SH-SY5Y (cell line): ENCODE data around the gene SCAPER.

ENCODE experiments used
- GATA2 ChIP-seq: IDR thresholded peaks from 2 replicates; pipeline ENCODE4 v1.6.1; 2011; ENCODE audit warnings: mild to moderate bottlenecking, low read depth, low read length
- GATA3 ChIP-seq: IDR thresholded peaks from 2 replicates; pipeline ENCODE4 v1.6.1; 2011; ENCODE audit warnings: low read depth, mild to moderate bottlenecking, low read length, moderate library complexity

The SCAPER gene

DNA sequence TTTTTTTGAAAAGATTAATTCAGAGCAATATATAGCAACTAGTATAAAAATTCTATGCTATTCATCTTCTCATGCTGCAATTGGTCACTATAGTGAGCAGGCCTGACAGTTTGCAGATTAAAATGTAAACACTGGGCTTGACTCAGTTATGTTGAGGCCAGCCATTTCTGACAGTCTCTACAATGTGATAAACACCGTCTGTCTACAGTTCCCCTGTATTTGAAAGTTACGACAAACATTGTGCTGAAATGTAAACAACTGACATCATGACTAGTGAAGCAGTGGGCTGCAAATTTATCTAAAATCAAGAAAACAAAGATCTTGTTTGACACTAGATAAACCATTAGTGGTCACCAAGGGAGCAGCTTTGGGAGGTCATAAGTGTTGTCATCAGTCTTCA lies 371.1 kb downstream of the SCAPER start:
- TF ChIP-seq GATA3: no peak
- no peak for TF ChIP-seq GATA2

DNA sequence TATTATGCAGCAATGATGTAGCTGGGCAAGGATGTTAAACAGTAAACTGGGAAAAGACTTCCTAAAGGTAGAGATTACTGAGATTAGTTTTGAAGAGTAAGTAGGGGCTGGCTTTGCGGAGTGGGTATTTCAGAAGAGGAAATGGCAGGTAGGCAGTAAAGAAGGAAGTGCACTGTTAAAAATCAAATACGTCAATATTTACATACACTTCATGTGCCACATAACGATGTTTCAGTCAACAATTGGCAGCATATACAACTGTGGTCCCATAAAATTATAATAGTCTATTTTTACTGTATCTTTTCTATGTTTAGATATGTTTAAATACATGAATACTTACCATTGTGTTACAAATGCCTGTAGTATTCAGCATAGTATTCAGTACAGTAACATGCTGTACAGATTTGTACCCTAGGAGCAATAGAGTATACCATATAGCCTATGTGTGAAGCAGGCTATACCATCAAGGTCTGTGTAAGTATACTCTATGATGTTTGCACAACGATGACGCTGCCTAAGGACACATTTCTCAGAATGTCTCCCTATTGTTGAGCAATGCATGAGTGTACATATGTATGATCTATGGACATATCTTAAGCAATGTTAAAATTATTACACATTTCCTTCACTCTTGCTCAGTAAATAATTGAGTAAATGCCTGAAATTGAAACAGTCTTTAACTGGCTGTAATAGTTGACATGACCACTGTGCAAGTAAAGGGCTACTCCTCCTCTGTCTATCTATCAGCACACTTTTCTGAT lies 371.9 kb downstream of the SCAPER start:
- TF ChIP-seq GATA3: no peak
- TF ChIP-seq GATA2: no peak

DNA sequence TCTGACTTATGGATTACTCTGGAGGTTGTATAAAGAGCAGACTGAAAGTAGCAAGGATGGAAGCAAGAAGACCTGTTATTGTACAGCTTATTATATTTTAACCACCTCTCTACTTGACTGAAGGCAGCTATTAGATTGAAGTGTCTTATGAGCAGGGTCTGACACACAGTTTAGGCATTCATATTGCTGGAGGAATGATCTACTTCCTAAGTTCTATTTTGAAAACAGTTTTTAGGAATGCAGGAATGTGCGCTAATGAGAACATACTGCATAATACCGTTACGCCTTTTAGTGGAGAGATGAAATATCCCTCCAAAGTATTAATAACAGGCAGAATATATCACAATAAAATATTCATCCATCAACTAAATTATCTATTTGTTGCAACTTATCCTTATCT lies 375.2 kb downstream of the SCAPER start:
- TF ChIP-seq GATA3: no peak
- no peak for TF ChIP-seq GATA2

DNA sequence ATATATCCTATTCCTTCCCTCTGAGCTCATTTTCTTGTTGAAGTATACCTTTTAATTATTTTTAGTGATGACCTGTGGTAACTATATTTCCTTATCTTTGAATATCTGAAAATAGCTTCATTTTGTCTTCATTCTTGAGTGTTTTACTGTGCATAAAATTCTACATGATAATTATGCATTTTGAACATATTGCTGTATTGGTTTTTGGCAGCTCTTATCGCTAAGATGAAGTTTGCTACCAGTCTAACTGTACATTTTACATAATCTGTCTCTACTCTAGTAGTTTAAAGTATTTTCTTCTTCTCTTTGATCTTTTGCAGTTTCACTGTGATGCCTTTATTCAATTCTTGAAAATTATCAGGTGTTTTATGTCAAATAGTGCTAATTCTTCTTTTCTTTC lies 379.0 kb downstream of the SCAPER start:
- TF ChIP-seq GATA2 (no peak), GATA3 (no peak)

DNA sequence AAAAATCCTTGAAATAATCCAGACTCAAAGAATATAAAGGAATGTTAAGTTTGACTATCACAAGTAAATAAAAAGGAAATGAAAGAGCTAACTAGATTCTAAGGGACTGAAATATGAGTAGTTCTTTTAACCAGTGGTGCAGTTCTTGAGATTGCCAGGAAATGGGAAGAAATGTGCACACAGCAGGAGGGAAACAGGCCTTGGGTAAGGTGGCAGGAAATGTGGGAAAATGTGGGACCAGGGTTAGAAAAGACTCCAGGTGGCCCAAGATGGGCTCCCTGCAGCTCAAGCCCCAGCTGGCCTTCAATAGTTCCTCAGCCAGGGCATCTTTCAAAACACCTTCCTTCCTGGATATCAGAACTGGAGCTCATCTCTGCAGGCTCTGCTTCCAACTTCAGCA lies 387.2 kb downstream of the SCAPER start:
- no peak for TF ChIP-seq GATA2
- no peak for TF ChIP-seq GATA3

DNA sequence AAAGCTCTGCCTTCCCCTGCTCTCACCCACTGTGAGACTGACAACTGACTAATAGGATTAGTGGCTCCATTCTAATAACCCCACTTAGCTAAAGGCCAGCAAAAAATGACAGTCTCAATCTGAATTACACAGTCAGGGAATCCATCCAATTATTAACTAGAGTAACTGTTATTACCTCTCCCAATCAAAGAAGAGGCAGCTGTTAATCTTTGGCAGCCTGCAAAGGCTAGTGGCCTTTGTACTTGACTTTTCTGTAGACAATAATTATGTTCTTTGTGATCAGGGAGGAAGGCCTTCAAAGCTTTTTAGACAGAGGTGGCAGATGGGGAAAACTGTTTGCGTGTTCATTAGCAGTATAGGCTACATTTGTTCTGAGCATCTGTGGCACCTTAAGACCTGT lies 390.9 kb downstream of the SCAPER start:
- TF ChIP-seq GATA2 (no peak), GATA3 (no peak)

DNA sequence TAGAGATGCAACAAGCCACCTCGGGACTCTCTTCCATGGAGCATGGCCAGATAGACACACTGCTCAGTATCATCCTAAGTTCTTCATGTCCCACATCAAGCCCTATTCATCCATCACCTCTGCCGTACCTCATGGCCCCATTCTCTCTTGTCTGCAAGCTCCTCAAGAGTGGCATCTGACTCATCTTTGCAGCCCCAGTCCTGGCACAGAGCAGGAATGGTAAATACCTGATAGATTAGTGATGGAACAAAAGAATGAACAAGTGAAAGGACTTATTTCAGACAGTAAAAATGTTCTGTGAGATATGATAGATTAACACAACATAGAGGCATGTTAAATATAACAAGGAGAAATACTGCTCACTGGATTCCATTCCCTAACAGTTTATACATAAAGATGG lies 392.2 kb downstream of the SCAPER start:
- TF ChIP-seq GATA2: no peak
- no peak for TF ChIP-seq GATA3

DNA sequence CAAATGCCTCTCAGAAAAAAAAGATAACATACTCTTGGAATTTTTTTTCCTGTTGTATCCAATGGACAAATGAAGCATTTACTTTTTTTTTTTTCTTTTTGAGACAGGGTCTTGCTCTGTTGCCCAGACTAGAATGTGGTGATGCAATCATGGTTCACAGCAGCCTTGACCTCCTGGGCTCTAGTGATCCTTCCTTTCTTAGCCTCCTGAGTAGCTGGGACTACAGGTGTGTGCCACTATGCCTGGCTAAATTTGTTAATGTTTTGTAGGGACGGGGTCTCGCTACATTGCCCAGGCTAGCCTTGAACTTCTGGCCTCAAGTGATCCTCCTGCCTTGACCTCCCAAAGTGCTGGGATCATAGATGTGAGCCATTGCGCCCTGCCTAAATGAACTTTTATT lies 401.3 kb downstream of the SCAPER start:
- TF ChIP-seq GATA2 (no peak), GATA3 (no peak)

DNA sequence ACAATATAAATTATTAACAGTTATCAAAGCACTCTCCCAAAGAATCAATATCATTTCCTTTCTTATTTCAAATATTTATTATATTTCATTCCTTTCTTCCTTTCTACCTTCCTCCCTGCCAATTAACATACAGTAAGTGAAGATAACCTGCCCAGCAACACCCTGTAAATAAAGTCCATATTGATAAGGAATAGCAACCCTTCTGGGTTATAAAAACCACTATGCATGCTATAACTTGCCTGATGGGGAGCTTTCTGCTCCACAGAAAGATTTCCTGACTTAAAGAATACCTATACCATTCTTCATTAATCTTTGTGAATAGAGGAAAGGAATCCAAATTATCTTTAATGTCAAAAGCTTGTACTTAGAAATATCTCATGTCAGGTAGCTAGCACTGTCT lies 402.0 kb downstream of the SCAPER start:
- no peak for TF ChIP-seq GATA3
- no peak for TF ChIP-seq GATA2

DNA sequence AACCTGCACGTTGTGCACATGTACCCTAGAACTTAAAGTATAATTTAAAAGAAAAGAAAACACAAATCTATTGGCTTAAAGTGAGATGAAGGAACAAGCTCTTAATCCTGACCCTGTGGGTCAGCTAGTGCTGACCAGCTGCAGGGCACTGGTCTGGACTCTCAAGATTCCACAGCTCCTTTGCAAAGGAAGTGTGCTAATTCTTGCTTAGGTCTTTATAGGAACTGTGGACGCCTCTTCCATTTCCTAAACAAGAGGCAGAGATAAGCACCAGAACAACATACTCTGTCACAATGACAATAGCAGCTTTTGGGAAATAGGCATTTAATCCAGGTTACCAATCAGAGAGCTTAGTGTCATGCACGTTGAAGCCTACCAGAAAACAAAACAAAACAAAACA lies 402.5 kb downstream of the SCAPER start:
- TF ChIP-seq GATA3 (no peak), GATA2 (no peak)

DNA sequence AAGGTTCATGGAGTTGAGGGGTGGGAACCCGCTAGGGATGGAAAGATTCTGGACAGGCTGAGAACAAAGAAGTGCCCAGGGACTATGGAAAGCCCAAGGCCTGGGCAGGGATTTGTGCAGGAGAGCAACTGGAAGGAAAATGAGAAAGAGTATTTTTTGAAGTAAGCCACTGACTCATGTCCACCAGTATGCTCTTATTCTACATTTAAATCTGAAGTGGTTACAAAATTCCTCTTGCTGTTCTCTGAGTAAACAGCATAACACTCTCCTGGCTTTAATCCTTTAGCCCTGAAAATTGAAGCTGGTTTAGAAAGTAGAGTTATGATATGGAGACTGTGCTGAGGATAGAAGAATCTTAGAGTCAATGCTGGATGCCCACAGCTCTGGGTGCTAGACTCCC lies 403.4 kb downstream of the SCAPER start:
- TF ChIP-seq GATA2 (no peak), GATA3 (no peak)

DNA sequence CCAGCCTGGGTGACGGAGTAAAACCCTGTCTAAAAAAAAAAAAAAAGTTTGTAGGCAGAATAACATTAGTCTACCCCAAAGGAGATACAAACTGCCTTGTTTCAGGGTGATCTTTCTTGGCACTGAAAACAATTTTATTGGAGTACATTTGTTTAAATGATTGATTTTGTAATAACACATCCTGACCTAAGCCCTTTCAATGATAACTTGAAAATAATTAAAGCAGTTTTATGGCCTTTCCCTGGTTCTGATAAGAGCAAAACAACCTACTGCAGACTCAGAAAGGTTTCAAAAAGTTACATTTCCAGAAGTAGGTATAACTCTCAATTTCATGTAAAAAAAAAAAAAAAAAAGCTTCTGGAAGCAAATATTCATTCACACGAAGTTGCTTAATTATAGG lies 404.1 kb downstream of the SCAPER start:
- no peak for TF ChIP-seq GATA3
- TF ChIP-seq GATA2: no peak

DNA sequence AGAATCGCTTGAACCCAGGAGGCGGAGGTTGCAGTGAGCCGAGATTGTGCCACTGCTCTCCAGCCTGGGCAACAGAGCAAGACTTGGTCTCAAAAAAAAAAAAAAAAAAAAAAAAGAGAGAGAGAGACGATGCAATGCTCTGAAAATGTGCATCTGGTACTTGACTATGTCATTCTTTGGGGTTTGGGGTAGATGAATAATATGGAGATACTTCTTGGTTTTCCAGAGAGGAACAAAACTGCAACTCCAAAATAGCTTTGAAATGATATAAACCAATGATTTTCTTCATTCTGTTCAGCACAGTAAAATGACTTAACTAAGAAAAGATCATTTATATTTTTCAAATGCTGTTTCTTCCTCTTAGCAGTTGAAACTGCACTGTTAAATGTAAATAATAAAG lies 409.7 kb downstream of the SCAPER start:
- no peak for TF ChIP-seq GATA3
- no peak for TF ChIP-seq GATA2

DNA sequence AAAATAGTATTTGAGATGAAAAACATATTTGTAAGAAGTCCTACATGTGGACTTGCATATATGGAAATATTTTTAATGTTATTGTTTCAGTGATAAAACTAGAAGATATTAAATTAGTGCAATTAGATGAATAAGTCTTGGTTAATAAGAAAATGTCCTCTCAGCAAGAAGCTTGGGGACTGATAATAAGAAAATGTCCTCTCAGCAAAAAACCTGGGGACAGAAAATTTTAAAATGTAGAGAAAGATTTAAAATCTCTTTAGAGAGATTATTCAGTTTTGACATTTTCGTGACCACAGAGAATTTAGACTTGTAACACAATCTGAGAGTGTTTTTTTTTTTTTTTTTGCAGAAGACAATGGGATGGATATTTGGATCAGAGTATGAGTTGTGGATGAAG lies 412.6 kb downstream of the SCAPER start:
- TF ChIP-seq GATA3 (no peak), GATA2 (no peak)

DNA sequence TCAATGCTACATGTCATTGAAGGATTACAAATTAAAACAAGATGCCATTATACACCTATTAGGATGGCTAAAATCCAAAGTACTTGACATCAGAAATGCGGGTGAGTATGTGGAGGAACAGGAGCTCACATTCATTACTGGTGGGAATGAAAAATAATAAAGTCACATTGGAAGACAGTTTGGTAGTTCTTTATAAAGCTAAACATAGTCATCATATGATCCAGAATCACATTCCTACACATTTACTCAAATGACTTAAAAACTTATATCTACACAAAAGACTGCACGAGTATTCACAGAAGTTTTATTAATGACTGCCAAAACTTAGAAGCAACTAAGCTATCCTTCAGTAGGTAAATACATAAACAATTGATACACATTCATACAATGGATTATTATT lies 421.4 kb downstream of the SCAPER start:
- no peak for TF ChIP-seq GATA2
- no peak for TF ChIP-seq GATA3

DNA sequence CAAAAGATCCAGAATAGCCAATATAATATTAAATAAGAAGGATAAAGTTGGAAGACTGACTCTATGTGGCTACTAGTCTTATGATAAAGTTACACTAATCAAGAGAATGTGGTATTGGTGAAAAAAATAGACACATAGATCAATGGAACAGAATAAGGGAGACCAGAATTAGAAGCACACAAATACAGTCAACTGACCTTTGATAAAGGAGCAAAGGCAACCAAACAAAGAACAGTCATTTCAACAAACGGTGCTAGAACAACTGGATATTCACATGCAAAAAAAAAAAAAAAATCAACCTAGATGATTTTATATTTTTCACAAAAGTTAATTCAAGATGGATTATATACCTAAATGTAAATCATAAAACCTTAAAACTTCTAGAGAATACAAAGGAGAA lies 422.1 kb downstream of the SCAPER start:
- no peak for TF ChIP-seq GATA3
- TF ChIP-seq GATA2: no peak
